HepG2 (cell line): ENCODE results near the gene COMMD7. TPM values are rescaled to one million over a fixed set of nuclear protein-coding genes. Genes with fewer than 3 reads are reported as not detected.

Source experiments
- ARNT2 ChIP-seq: sonication (generic); formaldehyde crosslinking; IDR thresholded peaks from 2 replicates; pipeline ENCODE4 v1.8.0; 2022; ENCODE audit warnings: mild to moderate bottlenecking, low read depth, missing genetic modification reagents, moderate library complexity
- DRAP1 ChIP-seq: IDR thresholded peaks from 2 replicates; pipeline ENCODE4 v1.6.1; 2016; ENCODE audit warnings: missing genetic modification reagents, missing compliant biosample characterization
- ETV5 ChIP-seq: IDR thresholded peaks from 2 replicates; pipeline ENCODE4 v1.6.1; 2018; ENCODE audit warnings: missing biosample characterization, missing genetic modification reagents, inconsistent platforms, borderline replicate concordance
- GABPB1 ChIP-seq: IDR thresholded peaks from 2 replicates; pipeline ENCODE4 v1.6.1; 2016; ENCODE audit warnings: mild to moderate bottlenecking, missing genetic modification reagents, moderate library complexity, missing compliant biosample characterization
- IRF9 ChIP-seq: sonication (generic); formaldehyde crosslinking; IDR thresholded peaks from 2 replicates; pipeline ENCODE4 v1.8.0; 2022; ENCODE audit warnings: missing genetic modification reagents, mild to moderate bottlenecking, borderline replicate concordance
- KDM3A ChIP-seq: IDR thresholded peaks from 2 replicates; pipeline ENCODE4 v1.6.1; 2018; ENCODE audit warnings: low read depth, missing compliant biosample characterization
- LCORL ChIP-seq, 2 experiments: fragments of 450-650 bp in 1 of 2; sonication (generic) in 1 of 2; formaldehyde crosslinking in 1 of 2; IDR thresholded peaks; 2 replicates each; pipeline versions ENCODE4 v1.5.0 to v1.6.1; 2017 to 2020; ENCODE audit warnings: antibody characterized with exemption in 1 of 2, missing genetic modification reagents in 1 of 2
- MNT ChIP-seq: fragments of 450-650 bp; IDR thresholded peaks from 2 replicates; pipeline ENCODE4 v1.6.1; 2016
- MXI1 ChIP-seq: IDR thresholded peaks from 3 replicates; pipeline ENCODE4 v1.6.1; 2012; ENCODE audit warnings: low read depth, low read length, inconsistent platforms, borderline replicate concordance
- MYC ChIP-seq: sonication (generic); formaldehyde crosslinking; IDR thresholded peaks from 2 replicates; pipeline ENCODE4 v1.9.0; 2021; ENCODE audit warnings: missing genetic modification reagents, borderline replicate concordance
- POGK ChIP-seq: sonication (generic); formaldehyde crosslinking; conservative IDR thresholded peaks from 2 replicates; pipeline ENCODE4 v1.8.0; 2022; ENCODE audit warnings: mild to moderate bottlenecking, moderate library complexity, missing genetic modification reagents
- POLR2AphosphoS5 ChIP-seq: IDR thresholded peaks from 2 replicates; pipeline ENCODE4 v1.6.1; 2012; ENCODE audit warnings: low read depth, low read length
- RELA ChIP-seq: sonication (generic); formaldehyde crosslinking; IDR thresholded peaks from 2 replicates; pipeline ENCODE4 v1.4.0; 2020; ENCODE audit warnings: missing genetic modification reagents
- RFX3 ChIP-seq: IDR thresholded peaks from 2 replicates; pipeline ENCODE4 v1.6.1; 2016; ENCODE audit warnings: missing biosample characterization, missing genetic modification reagents
- SIN3A ChIP-seq: IDR thresholded peaks from 2 replicates; pipeline ENCODE4 v1.6.1; 2011; ENCODE audit warnings: low read depth, mild to moderate bottlenecking, control low read depth, low read length, borderline replicate concordance
- SRF ChIP-seq: IDR thresholded peaks from 2 replicates; pipeline ENCODE4 v1.6.1; 2011; ENCODE audit warnings: mild to moderate bottlenecking, low read depth, low read length, moderate library complexity
- ZBTB38 ChIP-seq: sonication (generic); formaldehyde crosslinking; IDR thresholded peaks from 2 replicates; pipeline ENCODE4 v1.5.1; 2020; ENCODE audit warnings: mild to moderate bottlenecking, missing genetic modification reagents
- ZFAT ChIP-seq: sonication (generic); formaldehyde crosslinking; conservative IDR thresholded peaks from 2 replicates; pipeline ENCODE4 v1.8.1; 2023; ENCODE audit warnings: missing genetic modification reagents, inconsistent platforms
- ZNF24 ChIP-seq: fragments of 450-650 bp; IDR thresholded peaks from 2 replicates; pipeline ENCODE4 v1.6.1; 2017; ENCODE audit warnings: antibody characterized with exemption, mild to moderate bottlenecking
- ZNF292 ChIP-seq: sonication (generic); formaldehyde crosslinking; IDR thresholded peaks from 2 replicates; pipeline ENCODE4 v1.8.1; 2022; ENCODE audit warnings: mild to moderate bottlenecking, low read depth, missing genetic modification reagents, borderline replicate concordance
- ZNF556 ChIP-seq: sonication (generic); formaldehyde crosslinking; IDR thresholded peaks from 2 replicates; pipeline ENCODE4 v1.4.0; 2020; ENCODE audit warnings: mild to moderate bottlenecking, missing genetic modification reagents, borderline replicate concordance
- ZNF740 ChIP-seq: sonication (generic); formaldehyde crosslinking; IDR thresholded peaks from 2 replicates; pipeline ENCODE4 v1.4.0; 2020; ENCODE audit warnings: missing genetic modification reagents
- ZNF772 ChIP-seq: sonication (generic); formaldehyde crosslinking; IDR thresholded peaks from 2 replicates; pipeline ENCODE4 v1.5.0; 2020; ENCODE audit warnings: mild to moderate bottlenecking, missing genetic modification reagents
- polyA plus RNA-seq, 8 experiments: library from polyadenylated mRNA; depleted of rRNA in 3 of 8; stranded (reverse) in 7 of 8; unstranded in 1 of 8; fragments of >200 nt; fragmentation: Illumina TruSeq in 4 of 8; extraction: Trizol in 4 of 8; gene quantifications; 2 replicates each; pipeline versions ENCODE4 v1.2.1 to v1.2.3, GENCODE V29; 2011 to 2016; ENCODE audit warnings: low read depth in 4 of 8, missing spikeins in 1 of 8, mixed read lengths in 1 of 8; ENCODE audit not compliant: insufficient read depth in 1 of 8
- total RNA-seq, 5 experiments: library from RNA; depleted of rRNA; stranded (reverse); fragments of >200 nt; fragmentation: Illumina TruSeq; extraction: Trizol; gene quantifications; 2 replicates each; pipeline ENCODE4 v1.2.3, GENCODE V29; 2016; ENCODE audit warnings: low read depth in 1 of 5

The COMMD7 gene
- total and polyA plus RNA-seq, 2 of the 13 experiments (the other 11 are each of a cell fraction or from before 2014, with no cell fraction given): 42.1 to 53.3 TPM

GRCh38 chr20:32761831-32762753, 18.8 kb upstream of the COMMD7 start, which contains the start of gene DNMT3B (continued):
- TF ChIP-seq ZNF292 (CRISPR knock-in tag) (peak; percentile 47; the same call in 1 of the 2 replicates), KDM3A (0 out of 2 replicates have a peak, but pooled peaks have one; percentile 19), LCORL (IDR thresholded peaks at IDR 0.05) (no peak), LCORL (CRISPR knock-in tag; IDR thresholded peaks at IDR 0.05) (peak; percentile 53), ZFAT (peak; percentile 99), ETV5 (CRISPR knock-in tag) (peak; percentile 5; the same call in 1 of the 2 replicates), ZNF556 (CRISPR knock-in tag) (peak; percentile 19; the same call in 1 of the 2 replicates), SRF (0 out of 2 replicates have a peak, but pooled peaks have one; percentile 3), MNT (no peak), ZNF740 (CRISPR knock-in tag) (peak; percentile 13; the same call in 1 of the 2 replicates), SIN3A (peak; percentile 86; the same call in 1 of the 2 replicates), RFX3 (no peak), MXI1 (peak; percentile 25; the same call in 1 of the 3 replicates), POLR2AphosphoS5 (peak; percentile 57), IRF9 (CRISPR knock-in tag) (peak; percentile 73; the same call in 1 of the 2 replicates), ARNT2 (CRISPR knock-in tag) (peak; percentile 83), ZBTB38 (CRISPR knock-in tag) (no peak), RELA (CRISPR knock-in tag) (no peak), POGK (CRISPR knock-in tag) (0 out of 2 replicates have a peak, but pooled peaks have one; percentile 18), MYC (peak; percentile 66), GABPB1 (CRISPR knock-in tag) (peak; percentile 67; the same call in 1 of the 2 replicates), DRAP1 (CRISPR knock-in tag) (peak; percentile 81), ZNF772 (CRISPR knock-in tag) (peak; percentile 49; the same call in 1 of the 2 replicates), ZNF24 (peak; percentile 40; the same call in 1 of the 2 replicates)
